Breast epithelium (tissue), 4 donors: ENCODE measurements around the gene CHN2. TPM values are rescaled to one million over a fixed set of nuclear protein-coding genes. Genes with fewer than 3 reads are reported as not detected.

Source experiments
- DNase-seq, 2 donors: peaks; one replicate each; pipeline ENCODE4 v3.0.0-alpha.2; 2019; ENCODE audit warnings: low spot score in 2 of 2
- H3K27ac ChIP-seq, 2 donors: fragments of 200-600 bp; sonication (generic) in 1 of 2; one replicate each; pipeline ENCODE4 v1.5.1; 2016 to 2019; ENCODE audit warnings: mild to moderate bottlenecking in 1 of 2
- H3K27me3 ChIP-seq, 2 donors: fragments of 200-600 bp; sonication (generic) in 1 of 2; one replicate each; pipeline versions ENCODE4 v1.5.1 to v1.6.0; 2017 to 2019; ENCODE audit warnings: control low read depth in 1 of 2, mild to moderate bottlenecking in 1 of 2
- H3K36me3 ChIP-seq: fragments of 200-600 bp; one replicate; pipeline ENCODE4 v1.5.1; 2019
- H3K4me1 ChIP-seq, 2 donors: fragments of 200-600 bp; sonication (generic); one replicate each; pipeline ENCODE4 v1.5.1; 2016 to 2019; ENCODE audit warnings: control low read depth in 1 of 2
- H3K4me3 ChIP-seq, 3 donors: fragments of 200-600 bp; sonication (generic); 1 replicate in 2 of 3; 2 replicates in 1 of 3; pipeline ENCODE4 v1.5.1; 2016 to 2019; ENCODE audit warnings: mild to moderate bottlenecking in 3 of 3, moderate library complexity in 2 of 3
- H3K9me3 ChIP-seq, 2 donors: fragments of 200-600 bp; sonication (generic) in 1 of 2; one replicate each; pipeline ENCODE4 v1.5.1; 2016 to 2019; ENCODE audit warnings: control low read depth in 1 of 2
- CTCF ChIP-seq, 3 donors: fragments of 450-650 bp; IDR thresholded peaks; one replicate each; pipeline ENCODE4 v1.5.1; 2016 to 2017; ENCODE audit warnings: antibody characterized with exemption in 3 of 3, mild to moderate bottlenecking in 3 of 3, moderate library complexity in 3 of 3
- POLR2A ChIP-seq: fragments of 450-650 bp; IDR thresholded peaks from one replicate; pipeline ENCODE4 v1.6.1; 2016; ENCODE audit warnings: antibody characterized with exemption, mild to moderate bottlenecking, moderate library complexity
- POLR2AphosphoS5 ChIP-seq, 3 donors: sonication (generic); formaldehyde crosslinking; IDR thresholded peaks; one replicate each; pipeline ENCODE4 v1.6.1; 2017; ENCODE audit warnings: antibody characterized with exemption in 3 of 3
- intact Hi-C: fragments of 100-400 bp; cut with DNase I; formaldehyde crosslinking; loops from one replicate; pipeline ENCODE4 v1.15.1; 2023; ENCODE audit warnings: low total_unique reads
- total RNA-seq, 3 donors: library from RNA; depleted of rRNA; stranded (reverse); fragments of >200 nt; gene quantifications; one replicate each; pipeline ENCODE4 v1.1.0, GENCODE V29; 2016

CHN2 gene
- total RNA-seq, 3 donors from 2014 or later: 6.3 to 17.1 (median 7.9) TPM

- TF ChIP-seq CTCF (IDR thresholded peaks at IDR 0.05) (no peak), POLR2A (no peak), POLR2AphosphoS5 (IDR thresholded peaks at IDR 0.05) (no peak)
- Histone ChIP-seq H3K27ac (no peak overlapping the region), H3K9me3 (no peaks in the 10 kb centered on the region), H3K36me3 (no peaks in the 10 kb centered on the region), H3K27me3 (no peaks in the 10 kb centered on the region), H3K4me1 (no peaks in the 10 kb centered on the region), H3K4me3 (no peak overlapping the region)
- intact Hi-C loops: no loop called here
- no peak for DNase-seq
Observed at GRCh38 chr7:29322023-29322712, 127.6 kb downstream of the CHN2 start.

- DNase-seq: no peak
- Histone ChIP-seq H3K9me3 (no peaks in the 10 kb centered on the region), H3K36me3 (no peaks in the 10 kb centered on the region), H3K27ac (no peak overlapping the region), H3K27me3 (no peaks in the 10 kb centered on the region), H3K4me3 (no peak overlapping the region), H3K4me1 (no peaks in the 10 kb centered on the region)
- intact Hi-C loops: no loop called here
- TF ChIP-seq CTCF (IDR thresholded peaks at IDR 0.05) (no peak), POLR2A (no peak), POLR2AphosphoS5 (IDR thresholded peaks at IDR 0.05) (no peak)
Observed at GRCh38 chr7:29325476-29325875, 130.9 kb downstream of the CHN2 start.

- Histone ChIP-seq H3K36me3 (no peaks in the 10 kb centered on the region), H3K4me1 (no peaks in the 10 kb centered on the region), H3K4me3 (no peak overlapping the region), H3K9me3 (no peaks in the 10 kb centered on the region), H3K27me3 (no peaks in the 10 kb centered on the region), H3K27ac (no peak overlapping the region)
- no peak for TF ChIP-seq POLR2A
- no peak for TF ChIP-seq CTCF (IDR thresholded peaks at IDR 0.05)
- TF ChIP-seq POLR2AphosphoS5 (IDR thresholded peaks at IDR 0.05): no peak
- no peak for DNase-seq
- intact Hi-C loops: no loop called here
Observed at GRCh38 chr7:29326864-29327263, 132.3 kb downstream of the CHN2 start.

GRCh38 chr7:29327455-29327854, 132.9 kb downstream of the CHN2 start:
- Histone ChIP-seq H3K4me3 (no peak overlapping the region), H3K27ac (no peak overlapping the region), H3K36me3 (no peaks in the 10 kb centered on the region), H3K4me1 (no peaks in the 10 kb centered on the region), H3K9me3 (no peaks in the 10 kb centered on the region), H3K27me3 (no peaks in the 10 kb centered on the region)
- TF ChIP-seq POLR2A (no peak), POLR2AphosphoS5 (IDR thresholded peaks at IDR 0.05) (no peak), CTCF (IDR thresholded peaks at IDR 0.05) (no peak)
- intact Hi-C loops: no loop called here
- DNase-seq: no peak

- Histone ChIP-seq H3K36me3 (no peaks in the 10 kb centered on the region), H3K4me1 (no peaks in the 10 kb centered on the region), H3K4me3 (no peak overlapping the region), H3K9me3 (no peaks in the 10 kb centered on the region), H3K27me3 (no peaks in the 10 kb centered on the region), H3K27ac (no peak overlapping the region)
- no peak for DNase-seq
- intact Hi-C loops: no loop called here
- TF ChIP-seq POLR2AphosphoS5 (IDR thresholded peaks at IDR 0.05) (no peak), POLR2A (no peak), CTCF (IDR thresholded peaks at IDR 0.05) (no peak)
Observed at GRCh38 chr7:29328045-29328444, 133.5 kb downstream of the CHN2 start.
